SK-N-SH (cell line): Measurements from ENCODE around the gene ZBED4. TPM values are rescaled to one million over a fixed set of nuclear protein-coding genes. Genes with fewer than 3 reads are reported as not detected.

ENCODE experiments used
- CTCF ChIA-PET: fragments of 300-600, 350-600 bp; formaldehyde crosslinking; extraction: SDS; loops from one replicate; lab custom pipeline; 2021; lab: Yijun Ruan, JAX
- POLR2A ChIA-PET: fragments of 350-600 bp; sonication (Branson Sonifier 250); formaldehyde crosslinking; extraction: SDS; loops from one replicate; lab custom pipeline; 2020; ENCODE audit warnings: antibody characterized with exemption, inconsistent platforms; lab: Yijun Ruan, JAX
- DNase-seq: peaks from one replicate; pipeline ENCODE4 v3.0.0; 2012
- H2AFZ ChIP-seq: fragments of 200-600 bp; sonication (generic); 2 replicates; pipeline ENCODE4 v1.8.1; 2016; ENCODE audit warnings: antibody characterized with exemption, mild to moderate bottlenecking, low read depth
- H3F3A ChIP-seq: fragments of 200-600 bp; sonication (generic); replicated peaks from 2 replicates; pipeline ENCODE3; 2016; ENCODE audit warnings: antibody characterized with exemption, mild to moderate bottlenecking; ENCODE audit not compliant: insufficient read depth
- H3K27ac ChIP-seq, 2 experiments: fragments of 200-500 bp in 1 of 2; fragments of 200-600 bp in 1 of 2; sonication (Bioruptor generic) in 1 of 2; sonication (generic), shearing (Covaris generic) in 1 of 2; 2 replicates each; pipeline versions ENCODE4 v1.5.1 to v1.6.1; 2014 to 2016; ENCODE audit warnings: low read depth in 2 of 2, inconsistent platforms in 1 of 2, low read length in 1 of 2, mild to moderate bottlenecking in 1 of 2, mixed read lengths in 1 of 2
- H3K27me3 ChIP-seq: fragments of 200-600 bp; sonication (generic), shearing (Covaris generic); 2 replicates; pipeline ENCODE4 v1.6.1; 2016; ENCODE audit warnings: mixed run types; ENCODE audit not compliant: insufficient read depth
- H3K36me3 ChIP-seq, 2 experiments: fragments of 200-500 bp in 1 of 2; fragments of 200-600 bp in 1 of 2; sonication (Bioruptor generic) in 1 of 2; sonication (generic) in 1 of 2; replicated peaks in 1 of 2; 2 replicates each; pipeline versions ENCODE3 to v1.5.1; 2014 to 2016; ENCODE audit warnings: low read length in 1 of 2, mild to moderate bottlenecking in 1 of 2; ENCODE audit not compliant: insufficient read depth in 2 of 2, control insufficient read depth in 1 of 2
- H3K4me1 ChIP-seq, 2 experiments: fragments of 200-500 bp in 1 of 2; fragments of 200-600 bp in 1 of 2; sonication (Bioruptor generic) in 1 of 2; sonication (generic), shearing (Covaris generic) in 1 of 2; 2 replicates each; pipeline versions ENCODE4 v1.5.1 to v1.6.1; 2014 to 2016; ENCODE audit warnings: low read depth in 1 of 2, low read length in 1 of 2, mixed run types in 1 of 2; ENCODE audit not compliant: insufficient read depth in 2 of 2, control insufficient read depth in 1 of 2
- H3K4me2 ChIP-seq: fragments of 200-600 bp; sonication (generic), shearing (Covaris generic); 2 replicates; pipeline ENCODE4 v1.6.1; 2017; ENCODE audit warnings: mixed run types
- H3K4me3 ChIP-seq, 2 experiments: fragments of 200-500 bp in 1 of 2; fragments of 200-600 bp in 1 of 2; sonication (Bioruptor generic) in 1 of 2; sonication (generic), shearing (Covaris generic) in 1 of 2; 2 replicates each; pipeline versions ENCODE4 v1.5.1 to v1.8.1; 2014 to 2016; ENCODE audit warnings: low read depth in 2 of 2, inconsistent platforms in 1 of 2, low read length in 1 of 2, mild to moderate bottlenecking in 1 of 2, mixed read lengths in 1 of 2, moderate library complexity in 1 of 2
- H3K79me2 ChIP-seq: fragments of 200-600 bp; sonication (generic); 2 replicates; pipeline ENCODE4 v1.8.1; 2017; ENCODE audit warnings: mild to moderate bottlenecking; ENCODE audit not compliant: insufficient read depth
- H3K9ac ChIP-seq: fragments of 200-600 bp; sonication (generic); 2 replicates; pipeline ENCODE4 v1.6.1; 2017; ENCODE audit warnings: mixed run types
- H3K9me2 ChIP-seq: fragments of 200-600 bp; sonication (generic); 2 replicates; pipeline ENCODE4 v1.6.1; 2017; ENCODE audit warnings: mixed run types
- H3K9me3 ChIP-seq: fragments of 200-600 bp; sonication (generic); 2 replicates; pipeline ENCODE4 v1.6.1; 2017; ENCODE audit warnings: mixed run types, mild to moderate bottlenecking, moderate library complexity
- H4K20me1 ChIP-seq: fragments of 200-600 bp; sonication (generic); 2 replicates; pipeline ENCODE4 v1.6.1; 2017; ENCODE audit warnings: mild to moderate bottlenecking, mixed run types; ENCODE audit not compliant: insufficient read depth
- EZH2phosphoT487 ChIP-seq: fragments of 200-600 bp; sonication (generic); IDR thresholded peaks from 2 replicates; pipeline ENCODE4 v1.6.1; 2017; ENCODE audit warnings: low read depth, mixed run types, mild to moderate bottlenecking, antibody characterized with exemption, moderate library complexity, borderline replicate concordance
- FOSL2 ChIP-seq: IDR thresholded peaks from 2 replicates; pipeline ENCODE4 v1.4.0; 2012; ENCODE audit warnings: low read depth, mild to moderate bottlenecking, moderate library complexity, borderline replicate concordance
- FOXJ3 ChIP-seq: sonication (generic); formaldehyde crosslinking; IDR thresholded peaks from 2 replicates; pipeline ENCODE4 v1.5.1; 2020; ENCODE audit warnings: mild to moderate bottlenecking, missing genetic modification reagents
- GATA2 ChIP-seq: sonication (generic); formaldehyde crosslinking; IDR thresholded peaks from 2 replicates; pipeline ENCODE4 v1.5.0; 2020; ENCODE audit warnings: mild to moderate bottlenecking, missing genetic modification reagents
- MXI1 ChIP-seq: IDR thresholded peaks from 2 replicates; pipeline ENCODE4 v1.6.1; 2012; ENCODE audit warnings: mild to moderate bottlenecking, low read depth, low read length, improper control_type of control experiment
- NFIC ChIP-seq: IDR thresholded peaks from 2 replicates; pipeline ENCODE4 v1.4.0; 2012; ENCODE audit warnings: borderline replicate concordance
- NRF1 ChIP-seq: IDR thresholded peaks from 2 replicates; pipeline ENCODE4 v1.6.1; 2012; ENCODE audit warnings: low read depth, mild to moderate bottlenecking, low read length
- PBX3 ChIP-seq: IDR thresholded peaks from 2 replicates; pipeline ENCODE4; 2012
- RAD21 ChIP-seq: IDR thresholded peaks from 2 replicates; pipeline ENCODE4 v1.6.1; 2012; ENCODE audit warnings: mild to moderate bottlenecking, low read length
- REST ChIP-seq: IDR thresholded peaks from 2 replicates; pipeline ENCODE4 v1.6.1; 2012; ENCODE audit warnings: mild to moderate bottlenecking, low read depth, low read length, moderate library complexity
- RFX5 ChIP-seq: IDR thresholded peaks from 2 replicates; pipeline ENCODE4 v1.6.1; 2012; ENCODE audit warnings: mild to moderate bottlenecking, improper control_type of control experiment, low read length
- SIN3A ChIP-seq: IDR thresholded peaks from 2 replicates; pipeline ENCODE4 v1.6.1; 2012; ENCODE audit warnings: low read depth, mild to moderate bottlenecking, low read length, moderate library complexity, borderline replicate concordance
- TCF12 ChIP-seq: IDR thresholded peaks from 2 replicates; pipeline ENCODE4 v1.4.0; 2012
- TEAD4 ChIP-seq: IDR thresholded peaks from 2 replicates; pipeline ENCODE4 v1.4.0; 2012; ENCODE audit warnings: mild to moderate bottlenecking, borderline replicate concordance; ENCODE audit not compliant: insufficient read depth
- YY1 ChIP-seq: IDR thresholded peaks from 2 replicates; pipeline ENCODE4 v1.4.0; 2012; ENCODE audit warnings: low read depth, mild to moderate bottlenecking
- WGBS: methylation state at CpG from one replicate; pipeline ENCODE4 v1.1.6; 2017; ENCODE audit warnings: low lambda C conversion rate; 5-methylcytosine and 5-hydroxymethylcytosine counted together
- polyA plus RNA-seq, 3 experiments: library from polyadenylated mRNA; depleted of rRNA; stranded (reverse); fragments of >200 nt; gene quantifications; 2 replicates each; pipeline ENCODE4 v1.2.3, GENCODE V29; 2012
- TF ChIP-seq, protein P1 (sequence below): IDR thresholded peaks from 2 replicates; pipeline ENCODE4 v1.4.0; 2012; ENCODE audit warnings: low read depth
- TF ChIP-seq, protein P2 (sequence below): IDR thresholded peaks from 2 replicates; pipeline ENCODE4 v1.4.0; 2012; ENCODE audit warnings: low read depth, borderline replicate concordance

ZBED4 gene
- polyA plus RNA-seq, 1 of the 3 experiments (the other 2 are of a cell fraction), result 7.9 TPM

GRCh38 chr22:49883294-49883640 lies 29.6 kb downstream of the ZBED4 start (continued):
- TF ChIP-seq SIN3A, result no peak
- TF ChIP-seq TCF12, result no peak
- no peak for TF ChIP-seq REST
- no peak for TF ChIP-seq YY1

GRCh38 chr22:49884075-49884474 lies 30.4 kb downstream of the ZBED4 start:
- H3K27ac ChIP-seq, result no peak overlapping the region
- no peak overlapping the region for H3K9ac ChIP-seq
- no peaks in the 10 kb centered on the region for H3K27me3 ChIP-seq
- no peak for DNase-seq
- CTCF ChIA-PET, result no interaction called here
- H3K4me3 ChIP-seq, result no peak overlapping the region
- peaks cover 86% of the 10 kb centered on the region for H3K79me2 ChIP-seq
- WGBS, result 97% methylated on average over 17 of the region's 20 CpGs
- H3K36me3 ChIP-seq, result peaks cover 26 to 58% of the 10 kb centered on the region in 2 experiments
- peaks cover 29% of the 10 kb centered on the region for H4K20me1 ChIP-seq
- no peak overlapping the region for H3K4me2 ChIP-seq
- H3K9me3 ChIP-seq, result no peaks in the 10 kb centered on the region
- no peaks in the 10 kb centered on the region for H3F3A ChIP-seq
- POLR2A ChIA-PET, result no interaction called here
- no peaks in the 10 kb centered on the region for H3K9me2 ChIP-seq
- no peaks in the 10 kb centered on the region; a peak in 1 of 4 replicates for H3K4me1 ChIP-seq
- no peak overlapping the region for H2AFZ ChIP-seq
- TF ChIP-seq NRF1, result no peak
- TF ChIP-seq, protein P1, sequence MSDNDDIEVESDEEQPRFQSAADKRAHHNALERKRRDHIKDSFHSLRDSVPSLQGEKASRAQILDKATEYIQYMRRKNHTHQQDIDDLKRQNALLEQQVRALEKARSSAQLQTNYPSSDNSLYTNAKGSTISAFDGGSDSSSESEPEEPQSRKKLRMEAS, result no peak
- TF ChIP-seq FOSL2, result no peak
- no peak for TF ChIP-seq RFX5
- TF ChIP-seq TEAD4, result no peak
- TF ChIP-seq, protein P2, sequence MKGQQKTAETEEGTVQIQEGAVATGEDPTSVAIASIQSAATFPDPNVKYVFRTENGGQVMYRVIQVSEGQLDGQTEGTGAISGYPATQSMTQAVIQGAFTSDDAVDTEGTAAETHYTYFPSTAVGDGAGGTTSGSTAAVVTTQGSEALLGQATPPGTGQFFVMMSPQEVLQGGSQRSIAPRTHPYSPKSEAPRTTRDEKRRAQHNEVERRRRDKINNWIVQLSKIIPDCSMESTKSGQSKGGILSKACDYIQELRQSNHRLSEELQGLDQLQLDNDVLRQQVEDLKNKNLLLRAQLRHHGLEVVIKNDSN, result no peak
- no peak for TF ChIP-seq FOXJ3 (CRISPR knock-in tag)
- no peak for TF ChIP-seq NFIC
- TF ChIP-seq GATA2 (CRISPR knock-in tag), result no peak
- TF ChIP-seq RAD21, result no peak
- no peak for TF ChIP-seq MXI1
- TF ChIP-seq EZH2phosphoT487, result no peak
- no peak for TF ChIP-seq PBX3
- TF ChIP-seq, all 33 proteins: peak for 0
